Lung (tissue), 12 donors: Measurements from ENCODE around the gene PRDM16. TPM values are rescaled to one million over a fixed set of nuclear protein-coding genes. Genes with fewer than 3 reads are reported as not detected.

Source experiments
- ATAC-seq: fragments of 200-7000 bp; cut with Tn5 transposase; one replicate; pipeline ENCODE4 v1.9.1; 2020; ENCODE audit warnings: moderate number of reproducible peaks; ENCODE audit not compliant: insufficient read depth, low FRiP score
- DNase-seq, 3 donors: peaks; one replicate each; pipeline ENCODE4 v3.0.0-alpha.2; 2013 to 2017
- H3K27ac ChIP-seq, 2 donors: one replicate each; pipeline ENCODE4 v1.5.1; 2013; ENCODE audit warnings: mild to moderate bottlenecking in 2 of 2, moderate library complexity in 2 of 2, control low read depth in 1 of 2, inconsistent platforms in 1 of 2, low read depth in 1 of 2, low read length in 1 of 2
- H3K27me3 ChIP-seq, 3 donors: one replicate each; pipeline ENCODE4 v1.5.1; 2013; ENCODE audit warnings: low read length in 2 of 3; ENCODE audit not compliant: control insufficient read depth in 3 of 3, insufficient read depth in 3 of 3
- H3K36me3 ChIP-seq, 4 donors: one replicate each; pipeline ENCODE4 v1.5.1; 2013; ENCODE audit warnings: low read length in 4 of 4, mild to moderate bottlenecking in 1 of 4, moderate library complexity in 1 of 4; ENCODE audit not compliant: control insufficient read depth in 4 of 4, insufficient read depth in 4 of 4
- H3K4me1 ChIP-seq, 5 donors: one replicate each; pipeline ENCODE4 v1.5.1; 2013; ENCODE audit warnings: low read length in 5 of 5, mild to moderate bottlenecking in 2 of 5, moderate library complexity in 1 of 5; ENCODE audit not compliant: control insufficient read depth in 5 of 5, insufficient read depth in 5 of 5
- H3K4me3 ChIP-seq: one replicate; pipeline ENCODE4 v1.5.1; 2013; ENCODE audit warnings: mild to moderate bottlenecking, control low read depth, moderate library complexity
- H3K9ac ChIP-seq, 2 donors: one replicate each; pipeline ENCODE4 v1.5.1; 2013; ENCODE audit warnings: low read length in 2 of 2, control low read depth in 1 of 2; ENCODE audit not compliant: insufficient read depth in 1 of 2
- H3K9me3 ChIP-seq, 4 donors: one replicate each; pipeline ENCODE4 v1.5.1; 2013; ENCODE audit warnings: low read length in 3 of 4, mild to moderate bottlenecking in 1 of 4, moderate library complexity in 1 of 4; ENCODE audit not compliant: control insufficient read depth in 4 of 4, insufficient read depth in 3 of 4
- WGBS, 2 donors: extraction: QIAGEN DNeasy Blood & Tissue Kit; methylation state at CpG; one replicate each; pipeline ENCODE4 v1.1.7; 2013; 5-methylcytosine and 5-hydroxymethylcytosine counted together
- polyA plus RNA-seq, 2 donors: library from polyadenylated mRNA; stranded (reverse); fragments of 200-250 nt; gene quantifications; one replicate each; pipeline ENCODE4 v1.2.1, GENCODE V29; 2013
- total RNA-seq, 2 donors: library from RNA; depleted of rRNA in 1 of 2; stranded (reverse); fragments of >200 nt in 1 of 2; gene quantifications; one replicate each; pipeline ENCODE4 v1.2.1, GENCODE V29; 2014 to 2021
- TF ChIP-seq, protein P1 (sequence below): IDR thresholded peaks from 2 replicates; pipeline ENCODE4 v1.5.1; 2012; ENCODE audit warnings: mild to moderate bottlenecking; ENCODE audit errors: control extremely low read depth, extremely low read depth
- donor health status: control.
- donor health status: control.
- donor health status: Bipolar disorder and iron deficiency.
- donor health status: healthy.
- donor health status: DM: yes; HTN: yes; CAD: no.

The PRDM16 gene
- total and polyA plus RNA-seq, 4 donors, result 2.4 to 36.5 (median 13.1) TPM

DNA sequence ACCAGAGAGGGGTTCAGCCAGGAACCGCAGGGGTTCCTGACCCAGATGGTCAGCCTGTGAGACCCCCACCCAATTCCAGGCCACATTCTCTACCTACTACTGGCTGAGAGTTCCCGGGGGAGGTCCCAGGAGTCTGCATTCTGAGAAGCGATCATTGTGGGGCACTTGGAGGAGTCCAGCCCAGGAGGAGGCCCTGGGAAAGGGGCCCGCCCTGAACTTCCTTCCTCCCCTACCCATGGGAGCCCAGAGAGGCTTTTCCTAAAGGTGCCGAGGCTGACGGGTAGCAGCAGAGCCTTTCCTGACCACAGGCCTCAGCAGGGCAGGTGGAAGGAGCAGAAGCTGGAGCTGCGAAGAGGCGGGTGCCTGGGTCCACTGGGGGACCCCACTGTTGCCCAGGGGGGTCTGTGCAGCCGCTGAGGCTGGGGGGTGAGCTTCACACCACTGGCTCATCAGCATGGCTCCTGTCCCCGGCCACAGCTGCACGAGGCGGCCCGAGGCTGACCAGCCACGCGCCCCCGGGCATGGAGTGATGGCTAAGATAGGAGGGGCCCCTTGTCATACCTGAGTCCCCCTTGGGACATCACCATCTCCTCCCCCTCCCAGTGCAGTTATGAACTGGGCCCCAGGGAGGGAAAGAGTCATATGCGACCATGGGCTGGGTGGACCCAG is 127.7 kb downstream of the PRDM16 start:
- 67 to 76% methylated on average over 17 of the region's 17 CpGs for WGBS, 2 donors
- DNase-seq (no peak), ATAC-seq (no peak)
- TF ChIP-seq, protein P1, sequence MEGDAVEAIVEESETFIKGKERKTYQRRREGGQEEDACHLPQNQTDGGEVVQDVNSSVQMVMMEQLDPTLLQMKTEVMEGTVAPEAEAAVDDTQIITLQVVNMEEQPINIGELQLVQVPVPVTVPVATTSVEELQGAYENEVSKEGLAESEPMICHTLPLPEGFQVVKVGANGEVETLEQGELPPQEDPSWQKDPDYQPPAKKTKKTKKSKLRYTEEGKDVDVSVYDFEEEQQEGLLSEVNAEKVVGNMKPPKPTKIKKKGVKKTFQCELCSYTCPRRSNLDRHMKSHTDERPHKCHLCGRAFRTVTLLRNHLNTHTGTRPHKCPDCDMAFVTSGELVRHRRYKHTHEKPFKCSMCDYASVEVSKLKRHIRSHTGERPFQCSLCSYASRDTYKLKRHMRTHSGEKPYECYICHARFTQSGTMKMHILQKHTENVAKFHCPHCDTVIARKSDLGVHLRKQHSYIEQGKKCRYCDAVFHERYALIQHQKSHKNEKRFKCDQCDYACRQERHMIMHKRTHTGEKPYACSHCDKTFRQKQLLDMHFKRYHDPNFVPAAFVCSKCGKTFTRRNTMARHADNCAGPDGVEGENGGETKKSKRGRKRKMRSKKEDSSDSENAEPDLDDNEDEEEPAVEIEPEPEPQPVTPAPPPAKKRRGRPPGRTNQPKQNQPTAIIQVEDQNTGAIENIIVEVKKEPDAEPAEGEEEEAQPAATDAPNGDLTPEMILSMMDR, result no peak
- no peaks in the 10 kb centered on the region for H3K27me3 ChIP-seq
- no peak overlapping the region for H3K27ac ChIP-seq
- H3K4me1 ChIP-seq, result peaks cover 0 to 3% (median 0%) of the 10 kb centered on the region in 5 donors
- H3K36me3 ChIP-seq, result no peaks in the 10 kb centered on the region
- H3K4me3 ChIP-seq, result no peak overlapping the region
- no peak overlapping the region for H3K9ac ChIP-seq
- no peaks in the 10 kb centered on the region for H3K9me3 ChIP-seq

DNA sequence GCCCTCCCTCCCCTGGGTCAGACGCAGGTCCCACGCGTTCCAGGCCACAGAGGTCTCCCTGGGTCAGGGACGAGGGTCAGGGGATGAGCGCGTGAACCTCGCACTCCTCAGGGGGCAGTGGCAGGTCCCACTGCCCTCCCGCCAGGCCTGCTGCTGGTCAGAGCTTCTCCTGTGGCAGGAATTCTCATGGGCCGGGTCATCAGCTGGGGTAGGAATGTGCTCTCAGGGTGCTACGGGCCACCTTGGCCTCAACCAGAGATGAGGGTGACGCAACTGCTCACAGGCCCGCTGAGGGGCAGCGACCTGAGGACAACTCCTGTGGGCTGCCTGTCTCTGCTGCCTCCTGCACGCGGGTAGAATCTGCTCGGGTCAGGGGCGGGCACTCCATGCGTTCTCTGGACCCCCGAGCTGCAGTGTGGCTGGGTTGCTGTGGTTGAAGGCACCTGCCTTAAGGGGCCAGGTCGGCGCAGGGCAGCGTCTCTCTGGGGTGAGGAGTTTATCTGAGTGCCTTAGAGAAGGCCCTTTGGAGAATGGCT is 128.8 kb downstream of the PRDM16 start:
- H3K27me3 ChIP-seq, result no peaks in the 10 kb centered on the region
- H3K27ac ChIP-seq, result no peak overlapping the region
- peaks cover 0 to 3% (median 0%) of the 10 kb centered on the region in 5 donors for H3K4me1 ChIP-seq
- 86 to 90% methylated on average over 18 to 22 of the region's 22 CpGs for WGBS, 2 donors
- TF ChIP-seq, protein P1, result no peak
- H3K9ac ChIP-seq, result no peak overlapping the region
- H3K4me3 ChIP-seq, result no peak overlapping the region
- no peaks in the 10 kb centered on the region for H3K36me3 ChIP-seq
- H3K9me3 ChIP-seq, result no peaks in the 10 kb centered on the region
- ATAC-seq (no peak), DNase-seq (no peak)

DNA sequence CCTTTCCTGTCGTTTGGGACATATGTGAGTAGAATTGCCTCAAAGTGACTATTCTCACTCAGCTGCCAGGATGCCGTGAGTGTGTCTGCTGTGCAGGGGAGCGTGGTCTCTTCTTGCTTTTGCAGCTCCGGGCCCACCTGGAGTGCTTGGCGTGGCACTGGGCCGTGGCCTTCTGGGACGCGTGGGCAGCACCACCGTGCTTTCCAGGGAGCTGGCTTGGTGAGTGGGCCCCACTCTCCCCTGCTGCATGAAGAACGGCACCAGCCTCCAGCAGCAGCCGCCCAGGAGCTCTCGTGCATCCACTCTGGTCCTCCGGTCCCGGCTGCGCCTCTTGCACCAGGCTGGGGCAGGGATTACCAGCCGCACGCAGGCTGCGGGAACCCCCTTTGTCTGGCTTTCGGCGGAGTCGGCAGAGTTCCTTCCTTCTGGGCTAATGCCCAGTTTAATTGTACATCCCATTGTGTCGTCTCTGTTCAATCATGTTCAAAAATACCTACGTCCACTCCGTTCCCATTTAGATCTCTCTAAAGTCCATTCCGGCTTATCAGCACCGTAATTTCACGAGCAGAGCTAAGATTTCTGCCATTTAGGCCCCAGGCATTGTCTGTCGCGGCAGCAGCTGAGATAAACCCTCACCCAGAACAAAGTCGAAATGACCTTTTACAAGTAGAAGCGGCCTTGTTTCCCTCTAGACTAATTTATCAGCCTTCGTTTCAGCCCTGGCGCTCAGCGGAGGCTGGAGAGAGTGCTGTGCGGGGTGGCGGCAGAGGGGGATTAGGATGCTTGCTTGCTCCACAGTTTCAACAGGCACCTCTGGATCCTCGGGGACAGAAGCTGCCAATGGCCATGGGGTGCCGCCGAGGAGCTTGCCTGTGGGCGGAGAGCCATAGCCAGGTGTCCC is 129.6 kb downstream of the PRDM16 start:
- no peaks in the 10 kb centered on the region for H3K9me3 ChIP-seq
- no peak overlapping the region for H3K9ac ChIP-seq
- ATAC-seq (no peak), DNase-seq (no peak)
- WGBS, 2 donors, result 85% methylated on average over 40 of the region's 40 CpGs
- H3K4me1 ChIP-seq, result peaks cover 0 to 3% (median 0%) of the 10 kb centered on the region in 5 donors
- TF ChIP-seq, protein P1, result no peak
- no peak overlapping the region for H3K4me3 ChIP-seq
- H3K27ac ChIP-seq, result no peak overlapping the region
- no peaks in the 10 kb centered on the region for H3K27me3 ChIP-seq
- no peaks in the 10 kb centered on the region for H3K36me3 ChIP-seq
